Activated CD4-positive, alpha-beta memory T cell treated with anti-CD3 and anti-CD28 coated beads for 36 hours (primary cell): ENCODE results near the gene SCGB1D1. TPM values are rescaled to one million over a fixed set of nuclear protein-coding genes. Genes with fewer than 3 reads are reported as not detected.

Experiments
- CTCF ChIA-PET: fragments of 350-600 bp; sonication (Branson Sonifier 250); formaldehyde crosslinking; loops from one replicate; lab custom pipeline; 2021; ENCODE audit warnings: antibody characterized with exemption, inconsistent platforms; lab: Charles Lee
- POLR2A ChIA-PET: fragments of 350-600 bp; sonication (Branson Sonifier 250); formaldehyde crosslinking; loops from one replicate; lab custom pipeline; 2021; ENCODE audit warnings: antibody characterized with exemption; lab: Charles Lee
- DNase-seq: peaks from one replicate; pipeline ENCODE4 v3.0.0-alpha.2; 2020
- H3K27ac Mint-ChIP-seq: one replicate; pipeline ENCODE4 v1.8.0; 2021; ENCODE audit warnings: mixed read lengths
- H3K27me3 Mint-ChIP-seq: one replicate; pipeline ENCODE4 v1.8.0; 2021; ENCODE audit warnings: mixed read lengths
- H3K36me3 Mint-ChIP-seq: one replicate; pipeline ENCODE4 v1.8.0; 2021; ENCODE audit warnings: mixed read lengths
- H3K4me1 Mint-ChIP-seq: one replicate; pipeline ENCODE4 v1.8.0; 2021; ENCODE audit warnings: low read depth, mixed read lengths
- H3K4me3 Mint-ChIP-seq: one replicate; pipeline ENCODE4 v1.8.0; 2021; ENCODE audit warnings: mild to moderate bottlenecking, mixed read lengths
- H3K9me3 Mint-ChIP-seq: one replicate; pipeline ENCODE4 v1.8.0; 2021; ENCODE audit warnings: mixed read lengths
- intact Hi-C: fragments of 100-400 bp; cut with micrococcal nuclease; formaldehyde crosslinking; loops from one replicate; pipeline ENCODE4 v1.15.1; 2023
- total RNA-seq, 2 experiments: library from RNA; stranded (reverse); gene quantifications; one replicate each; pipeline ENCODE4 v1.2.3, GENCODE V29; 2021

Gene SCGB1D1
- total RNA-seq, 2 experiments from 2014 or later, result not detected

DNA sequence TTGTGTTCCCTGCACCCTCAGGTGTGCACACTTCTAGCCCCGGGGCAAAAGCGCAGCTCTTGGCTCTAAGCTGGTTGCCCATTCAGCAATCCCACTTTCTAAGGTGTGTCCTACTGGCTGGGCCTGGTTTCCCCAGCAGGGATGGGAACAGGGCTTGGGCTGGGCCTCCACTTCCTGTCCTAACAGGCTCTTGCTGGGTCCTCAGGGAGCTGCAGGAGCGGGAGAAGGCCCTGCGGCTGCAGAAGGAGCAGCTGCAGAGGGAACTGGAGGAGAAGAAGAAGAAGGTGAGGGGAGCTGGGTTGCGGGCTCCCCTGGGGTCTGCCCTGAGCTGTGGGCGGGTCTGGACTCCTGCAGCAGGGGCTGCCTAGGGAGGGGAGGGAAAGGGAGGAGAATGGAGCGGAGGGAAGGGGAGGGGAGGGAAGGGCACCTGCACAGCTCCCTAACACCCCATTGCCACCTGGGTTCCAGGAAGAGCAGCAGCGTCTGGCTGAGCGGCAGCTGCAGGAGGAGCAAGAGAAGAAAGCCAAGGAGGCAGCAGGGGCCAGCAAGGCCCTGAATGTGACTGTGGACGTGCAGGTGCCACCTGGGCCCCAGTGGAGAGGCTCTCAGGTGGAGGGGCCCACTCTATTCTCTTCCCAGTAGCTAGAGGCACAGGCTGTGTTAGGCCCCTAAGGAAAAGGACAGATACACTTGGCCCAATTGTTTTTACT, 41.6 kb upstream of the SCGB1D1 start:
- no peak overlapping the region for H3K4me3 Mint-ChIP-seq
- CTCF ChIA-PET, result no interaction called here
- H3K9me3 Mint-ChIP-seq, result no peaks in the 10 kb centered on the region
- intact Hi-C loops, result no loop called here
- POLR2A ChIA-PET, result no interaction called here
- H3K27me3 Mint-ChIP-seq, result no peaks in the 10 kb centered on the region
- no peak overlapping the region for H3K27ac Mint-ChIP-seq
- H3K36me3 Mint-ChIP-seq, result peaks cover 55% of the 10 kb centered on the region
- no peaks in the 10 kb centered on the region for H3K4me1 Mint-ChIP-seq
- DNase-seq, result peak; percentile 7

DNA sequence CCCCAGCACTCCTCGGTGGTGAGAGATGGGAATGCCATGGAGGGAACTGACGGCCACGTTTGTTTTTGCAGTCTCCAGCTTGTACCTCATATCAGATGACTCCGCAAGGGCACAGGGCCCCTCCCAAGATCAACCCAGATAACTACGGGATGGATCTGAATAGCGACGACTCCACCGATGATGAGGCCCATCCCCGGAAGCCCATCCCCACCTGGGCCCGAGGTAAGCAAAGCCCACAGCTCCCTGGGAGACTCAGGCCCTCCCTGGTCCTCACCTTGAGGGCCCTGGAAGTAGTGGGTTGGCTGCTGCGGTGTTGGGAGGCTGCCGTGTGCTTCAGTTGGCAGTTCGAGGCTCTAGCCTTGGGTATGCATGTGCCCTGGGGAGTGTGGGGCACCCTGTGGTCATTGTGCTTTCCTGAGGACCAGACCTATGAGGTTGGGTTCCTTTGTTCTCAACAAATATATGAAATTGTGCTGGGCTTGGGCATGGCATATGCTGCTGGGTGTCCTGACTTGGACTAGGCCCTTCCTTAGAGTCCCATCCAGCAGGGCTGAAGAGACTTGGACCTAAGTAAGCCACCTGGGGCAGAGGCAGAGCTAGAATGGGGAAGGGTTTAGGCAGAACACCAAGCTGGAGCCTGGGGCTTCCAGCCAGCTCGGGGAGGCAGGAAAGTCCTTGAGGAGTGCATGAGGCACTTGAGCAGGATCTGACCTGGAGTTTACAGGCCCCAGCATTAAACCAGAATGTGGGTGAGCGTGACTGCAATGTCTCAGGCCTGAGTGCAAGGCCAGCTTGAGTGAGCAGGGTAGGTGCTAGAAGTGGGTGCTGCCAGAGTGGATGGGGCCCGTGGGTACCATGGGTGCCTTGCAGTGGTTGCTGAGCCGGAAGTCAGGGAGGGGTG, 39.8 kb upstream of the SCGB1D1 start:
- peaks cover 50% of the 10 kb centered on the region for H3K36me3 Mint-ChIP-seq
- POLR2A ChIA-PET, result no interaction called here

DNA sequence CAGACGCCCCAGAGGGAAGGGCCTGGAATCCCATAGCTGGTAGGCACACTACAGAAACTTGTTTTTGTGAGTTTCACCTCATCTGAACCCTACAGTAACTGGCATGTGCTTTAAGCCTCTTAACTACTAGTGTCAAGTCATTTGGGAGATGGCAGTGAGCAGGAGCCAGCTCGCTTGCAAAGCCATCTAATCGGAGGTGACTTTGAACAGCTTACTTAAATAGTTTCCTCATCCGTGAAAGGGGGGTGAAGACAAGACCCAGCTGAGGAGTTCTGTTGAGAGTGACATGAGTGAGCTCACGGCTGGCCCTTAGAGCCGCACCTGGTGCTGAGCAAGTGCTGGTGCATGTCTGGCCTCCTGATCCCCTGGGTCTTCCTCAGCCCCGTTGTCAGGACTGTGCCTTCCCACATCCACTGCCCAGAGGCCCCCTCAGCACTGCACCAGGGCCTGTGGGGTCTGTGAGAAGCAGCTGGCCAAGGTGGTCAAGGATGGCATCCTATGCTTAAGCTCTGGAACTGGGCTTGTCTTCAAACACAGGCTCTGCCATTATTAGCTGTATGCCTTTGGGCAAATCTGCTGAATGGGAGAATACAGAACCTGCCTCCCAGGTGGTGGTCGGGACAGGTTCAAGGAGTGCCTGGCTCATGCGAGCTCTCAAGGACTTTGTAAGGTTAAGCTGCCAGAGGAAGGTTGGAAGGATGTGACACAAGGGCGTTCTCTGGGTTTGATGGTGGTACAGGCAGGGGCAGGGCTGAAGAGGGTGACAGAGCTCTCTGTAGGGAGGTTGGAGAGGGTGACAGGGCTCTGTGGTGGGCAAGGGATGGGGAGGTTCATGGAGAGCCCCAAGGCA, 38.9 kb upstream of the SCGB1D1 start:
- intact Hi-C loops, result no loop called here
- Mint-ChIP-seq H3K4me1 (no peaks in the 10 kb centered on the region), H3K36me3 (peaks cover 44% of the 10 kb centered on the region), H3K4me3 (no peak overlapping the region), H3K27ac (no peak overlapping the region), H3K9me3 (no peaks in the 10 kb centered on the region), H3K27me3 (no peaks in the 10 kb centered on the region)
- peak; percentile 5 for DNase-seq
- ChIA-PET POLR2A (no interaction called here), CTCF (interaction anchor here (0.7 to 1.2 kb wide), 2 partner anchors 20 to 43 kb away, joined by 4 read pairs; no protein-coding TSS in a partner anchor)

More for the DNA sequence above, 39.8 kb upstream of the SCGB1D1 start:
- Mint-ChIP-seq H3K27ac (no peak overlapping the region), H3K9me3 (no peaks in the 10 kb centered on the region), H3K4me3 (no peak overlapping the region), H3K27me3 (no peaks in the 10 kb centered on the region), H3K4me1 (no peaks in the 10 kb centered on the region)
- intact Hi-C loops, result no loop called here
- CTCF ChIA-PET, result interaction anchor here (1.2 kb wide), 1 partner anchor 21 kb away, joined by 4 read pairs; no protein-coding TSS in a partner anchor
- DNase-seq, result peak; percentile 7

DNA sequence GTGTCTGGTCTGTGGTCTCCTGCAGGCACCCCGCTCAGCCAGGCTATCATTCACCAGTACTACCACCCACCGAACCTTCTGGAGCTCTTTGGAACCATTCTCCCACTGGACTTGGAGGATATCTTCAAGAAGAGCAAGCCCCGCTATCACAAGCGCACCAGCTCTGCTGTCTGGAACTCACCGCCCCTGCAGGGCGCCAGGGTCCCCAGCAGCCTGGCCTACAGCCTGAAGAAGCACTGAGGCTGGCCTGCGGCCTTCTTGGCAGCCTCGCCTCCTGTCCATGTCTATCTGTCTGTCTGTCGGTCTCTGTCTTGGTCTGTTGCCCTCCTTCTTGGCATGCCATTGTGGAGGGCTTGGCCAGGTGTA, 38.3 kb upstream of the SCGB1D1 start:
- H3K9me3 Mint-ChIP-seq, result no peaks in the 10 kb centered on the region
- H3K4me3 Mint-ChIP-seq, result no peak overlapping the region
- peak; percentile 3 for DNase-seq
- H3K27me3 Mint-ChIP-seq, result no peaks in the 10 kb centered on the region
- no peak overlapping the region for H3K27ac Mint-ChIP-seq
- ChIA-PET POLR2A (no interaction called here), CTCF (no interaction called here)
- H3K4me1 Mint-ChIP-seq, result no peaks in the 10 kb centered on the region
- intact Hi-C loops, result no loop called here
- H3K36me3 Mint-ChIP-seq, result peaks cover 39% of the 10 kb centered on the region

DNA sequence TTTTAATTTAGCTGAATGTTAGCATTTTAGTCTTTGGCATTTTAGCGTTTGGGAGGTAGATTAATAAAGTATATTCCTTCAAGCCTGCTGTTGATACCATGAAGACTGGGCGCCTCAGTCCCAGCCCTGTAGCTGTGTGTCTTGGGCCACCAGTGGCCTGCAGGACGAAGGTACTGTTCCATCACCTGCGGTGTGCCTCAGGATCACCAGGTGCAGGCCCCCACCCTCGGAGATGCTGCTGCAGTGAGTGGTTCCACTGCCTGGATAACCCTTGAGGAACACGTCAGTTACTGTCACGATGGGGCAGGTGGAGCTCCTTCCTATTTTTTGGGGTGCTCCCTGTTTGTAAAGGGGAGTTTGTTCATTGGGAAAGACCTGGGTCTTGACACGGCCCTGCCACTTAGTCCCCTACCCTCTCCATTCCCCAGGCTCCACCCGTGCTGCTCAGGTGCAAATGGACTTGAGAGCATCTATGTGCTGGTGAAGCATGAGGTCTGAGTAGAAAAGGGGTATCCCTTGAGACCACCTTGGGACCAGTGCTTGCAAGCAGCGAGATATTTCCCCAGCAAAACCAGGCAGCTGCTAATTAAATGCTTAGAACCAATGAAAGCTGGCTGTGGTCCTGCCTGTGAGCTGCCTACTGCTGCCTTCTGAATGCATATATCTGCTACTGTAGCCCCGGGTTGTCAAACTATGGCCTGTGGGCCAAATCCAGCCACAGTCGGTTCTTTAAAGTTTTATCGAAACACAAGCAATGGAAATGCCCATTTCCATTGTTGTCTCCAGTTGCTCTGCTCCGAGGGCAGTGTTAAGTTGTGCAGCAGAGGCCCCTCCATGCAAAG, 37.5 kb upstream of the SCGB1D1 start:
- CTCF ChIA-PET, result no interaction called here
- Mint-ChIP-seq H3K36me3 (peaks cover 32% of the 10 kb centered on the region), H3K9me3 (no peaks in the 10 kb centered on the region), H3K4me1 (no peaks in the 10 kb centered on the region), H3K4me3 (no peak overlapping the region), H3K27ac (no peak overlapping the region), H3K27me3 (peaks cover 2% of the 10 kb centered on the region)
- POLR2A ChIA-PET, result no interaction called here
- intact Hi-C loops, result no loop called here
- peak; percentile 5 for DNase-seq

DNA sequence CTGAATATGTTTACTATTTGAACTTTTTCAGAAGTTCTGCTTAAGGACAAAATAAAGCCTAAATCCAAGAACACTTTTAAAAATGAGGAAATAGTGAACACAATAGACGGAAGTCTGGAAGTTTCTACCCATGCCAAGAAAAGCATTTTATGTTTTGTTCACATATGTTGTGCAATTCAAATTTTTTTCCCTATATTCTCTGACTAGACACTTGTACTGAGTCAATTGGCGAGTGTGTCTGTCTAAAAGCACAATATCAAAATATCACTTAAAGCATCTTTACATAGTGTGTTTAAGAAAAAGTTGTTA, 37.0 kb upstream of the SCGB1D1 start:
- Mint-ChIP-seq H3K36me3 (peaks cover 26% of the 10 kb centered on the region), H3K4me3 (no peak overlapping the region), H3K27ac (no peak overlapping the region), H3K9me3 (no peaks in the 10 kb centered on the region), H3K27me3 (peaks cover 3% of the 10 kb centered on the region), H3K4me1 (no peaks in the 10 kb centered on the region)
- POLR2A ChIA-PET, result no interaction called here
- CTCF ChIA-PET, result no interaction called here
- intact Hi-C loops, result no loop called here
- DNase-seq, result no peak

DNA sequence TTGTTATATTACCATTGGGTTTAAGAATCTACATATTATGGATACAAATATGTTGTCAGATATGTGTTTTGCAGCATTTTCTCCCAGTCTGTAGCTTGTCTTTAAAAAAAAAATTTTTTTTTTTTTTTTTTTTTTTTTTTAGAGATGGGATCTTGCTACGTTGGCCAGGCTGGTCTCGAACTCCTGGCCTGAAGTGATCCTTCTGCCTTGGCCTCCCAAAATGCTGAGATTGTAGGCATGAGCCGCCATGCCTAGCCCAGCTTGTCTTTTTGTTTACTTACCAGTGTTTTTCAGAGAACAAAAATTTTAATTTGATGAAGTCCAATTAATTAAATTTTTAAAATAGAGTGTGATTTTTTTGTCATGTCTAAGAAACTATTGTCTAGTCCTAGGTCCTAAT, 36.4 kb upstream of the SCGB1D1 start:
- ChIA-PET CTCF (no interaction called here), POLR2A (no interaction called here)
- intact Hi-C loops, result no loop called here
- H3K4me1 Mint-ChIP-seq, result no peaks in the 10 kb centered on the region
- no peak for DNase-seq
- H3K9me3 Mint-ChIP-seq, result no peaks in the 10 kb centered on the region
- H3K27me3 Mint-ChIP-seq, result peaks cover 4% of the 10 kb centered on the region
- H3K4me3 Mint-ChIP-seq, result no peak overlapping the region
- peaks cover 26% of the 10 kb centered on the region for H3K36me3 Mint-ChIP-seq
- H3K27ac Mint-ChIP-seq, result no peak overlapping the region

DNA sequence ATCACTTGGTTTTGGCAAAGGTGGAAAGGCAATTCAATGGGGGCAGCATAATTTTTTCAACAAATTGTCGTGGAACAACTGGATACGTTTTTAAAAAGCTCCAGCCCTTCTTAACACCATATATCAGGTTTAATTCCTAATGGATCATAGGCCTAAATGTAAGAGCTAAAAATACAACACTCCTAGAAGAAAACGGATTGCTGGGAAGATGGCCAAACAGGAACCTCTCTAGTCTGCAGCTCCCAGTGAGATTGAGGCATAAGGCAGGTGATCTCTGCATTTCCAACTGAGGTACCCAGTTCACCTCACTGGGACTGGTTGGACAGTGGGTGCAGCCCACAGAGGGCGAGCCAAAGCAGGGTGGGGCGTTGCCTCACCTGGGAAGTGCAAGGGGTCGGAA, 32.4 kb upstream of the SCGB1D1 start:
- POLR2A ChIA-PET, result no interaction called here
- CTCF ChIA-PET, result interaction anchor here (0.6 to 1.5 kb wide), 3 partner anchors 14 to 153 kb away, joined by 3 read pairs; no protein-coding TSS in a partner anchor

DNA sequence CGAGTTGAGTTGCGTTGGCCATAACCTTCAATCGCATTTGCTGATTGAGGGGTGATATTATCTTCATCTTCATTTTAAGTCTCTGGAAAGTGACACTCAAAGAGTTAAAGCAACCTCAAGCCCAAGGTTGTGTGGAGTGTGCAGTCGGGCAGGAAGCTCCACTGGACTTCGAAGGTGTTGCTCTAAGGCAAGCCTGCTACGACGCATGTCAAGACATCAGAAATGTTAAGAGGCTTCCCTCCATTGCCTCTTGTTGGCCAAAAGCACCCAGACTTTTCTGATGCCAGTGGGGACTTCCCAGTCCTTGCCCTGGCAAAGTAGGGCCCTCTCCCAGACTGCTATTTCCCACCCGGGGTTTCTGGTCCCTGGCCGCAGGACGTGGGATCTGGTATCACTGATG, 23.6 kb upstream of the SCGB1D1 start:
- H3K36me3 Mint-ChIP-seq, result no peaks in the 10 kb centered on the region
- H3K27ac Mint-ChIP-seq, result no peak overlapping the region
- H3K27me3 Mint-ChIP-seq, result peaks cover 23% of the 10 kb centered on the region
- CTCF ChIA-PET, result no interaction called here
- POLR2A ChIA-PET, result no interaction called here
- H3K4me1 Mint-ChIP-seq, result peaks cover 2% of the 10 kb centered on the region
- H3K9me3 Mint-ChIP-seq, result no peaks in the 10 kb centered on the region
- no peak for DNase-seq
- no peak overlapping the region for H3K4me3 Mint-ChIP-seq
- intact Hi-C loops, result no loop called here

More for the DNA sequence above, 32.4 kb upstream of the SCGB1D1 start:
- Mint-ChIP-seq H3K4me1 (no peaks in the 10 kb centered on the region), H3K4me3 (no peak overlapping the region), H3K27me3 (peaks cover 25% of the 10 kb centered on the region), H3K27ac (no peak overlapping the region), H3K36me3 (peaks cover 7% of the 10 kb centered on the region), H3K9me3 (no peaks in the 10 kb centered on the region)
- intact Hi-C loops, result no loop called here
- no peak for DNase-seq

DNA sequence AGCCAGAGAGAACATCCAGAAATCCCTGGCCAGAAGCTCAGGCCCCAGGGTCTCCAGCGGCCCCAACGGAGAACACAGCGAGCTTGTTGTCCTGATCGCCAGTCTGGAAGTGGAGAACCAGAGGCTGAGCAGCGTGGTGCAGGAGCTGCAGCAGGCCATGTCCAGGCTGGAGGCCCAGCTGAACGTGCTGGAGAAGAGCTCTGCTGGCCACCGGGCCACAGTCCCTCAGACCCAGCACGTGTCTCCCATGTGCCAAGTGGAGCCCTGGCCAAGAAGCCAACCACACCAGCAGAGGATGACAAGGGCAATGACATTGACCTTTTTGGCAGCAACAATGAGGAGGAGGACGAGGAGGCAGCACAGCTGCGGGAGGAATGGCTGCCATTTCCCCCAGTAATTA, 20.6 kb upstream of the SCGB1D1 start:
- H3K27me3 Mint-ChIP-seq, result peaks cover 23% of the 10 kb centered on the region
- H3K4me1 Mint-ChIP-seq, result peaks cover 4% of the 10 kb centered on the region
- intact Hi-C loops, result no loop called here
- H3K4me3 Mint-ChIP-seq, result no peak overlapping the region
- no peak for DNase-seq
- no peaks in the 10 kb centered on the region for H3K36me3 Mint-ChIP-seq
- ChIA-PET POLR2A (no interaction called here), CTCF (interaction anchor here (3.8 kb wide), 1 partner anchor 141 kb away, joined by 26 read pairs; no protein-coding TSS in a partner anchor)
- no peaks in the 10 kb centered on the region for H3K9me3 Mint-ChIP-seq
- H3K27ac Mint-ChIP-seq, result no peak overlapping the region

DNA sequence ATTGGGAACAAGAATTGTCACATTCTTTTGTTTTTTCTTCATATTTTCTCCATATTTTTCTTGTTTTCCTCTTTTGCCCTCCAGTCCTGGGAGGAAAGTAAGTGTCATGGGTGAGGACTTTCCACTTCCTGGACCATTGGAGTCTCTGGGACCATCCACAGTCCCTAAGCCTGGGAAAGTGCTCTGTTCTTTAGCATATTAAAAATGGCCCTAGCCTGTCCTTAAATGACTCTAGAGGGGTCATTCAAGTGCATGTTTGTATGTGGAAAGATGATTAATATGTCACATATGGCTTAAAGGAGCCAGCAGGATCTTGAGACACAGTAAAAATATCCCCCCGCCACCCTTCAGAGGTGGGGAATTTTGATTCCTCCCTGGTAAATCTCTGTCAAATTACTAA, 20.1 kb upstream of the SCGB1D1 start:
- ChIA-PET POLR2A (interaction anchor here (1.1 kb wide), 1 partner anchor 141 kb away, joined by 7 read pairs; no protein-coding TSS in a partner anchor), CTCF (interaction anchor here (3.8 kb wide), 1 partner anchor 141 kb away, joined by 26 read pairs; no protein-coding TSS in a partner anchor)
- no peak overlapping the region for H3K4me3 Mint-ChIP-seq
- no peak for DNase-seq
- H3K4me1 Mint-ChIP-seq, result peaks cover 4% of the 10 kb centered on the region
- H3K36me3 Mint-ChIP-seq, result no peaks in the 10 kb centered on the region
- no peaks in the 10 kb centered on the region for H3K9me3 Mint-ChIP-seq
- H3K27ac Mint-ChIP-seq, result no peak overlapping the region
- peaks cover 23% of the 10 kb centered on the region for H3K27me3 Mint-ChIP-seq
- intact Hi-C loops, result no loop called here
